Nephron progenitor cell (in vitro differentiated cells): ENCODE measurements around the gene PDE6B.
"Not testable (repeated sequence)": the region's sequence is repeated elsewhere in the genome, so short reads cannot be mapped to it uniquely, and the experiment has no call there.

Experiments
- DNase-seq: peaks from one replicate; pipeline ENCODE4 v3.0.0; 2021
- H3K27ac Mint-ChIP-seq: 2 replicates; pipeline ENCODE4 v1.8.0; 2021; ENCODE audit warnings: mild to moderate bottlenecking, moderate library complexity, mixed read lengths
- H3K27me3 Mint-ChIP-seq: 2 replicates; pipeline ENCODE4 v1.8.0; 2021; ENCODE audit warnings: mild to moderate bottlenecking, low read depth, mixed read lengths; ENCODE audit not compliant: poor library complexity
- H3K36me3 Mint-ChIP-seq: 2 replicates; pipeline ENCODE4 v1.8.0; 2021; ENCODE audit warnings: low read depth, mixed read lengths
- H3K4me1 Mint-ChIP-seq: 2 replicates; pipeline ENCODE4 v1.8.0; 2021; ENCODE audit warnings: mixed read lengths
- H3K4me3 Mint-ChIP-seq: 2 replicates; pipeline ENCODE4 v1.8.0; 2021; ENCODE audit warnings: mild to moderate bottlenecking, moderate library complexity, mixed read lengths
- H3K9me3 Mint-ChIP-seq: 2 replicates; pipeline ENCODE4 v1.8.0; 2021; ENCODE audit warnings: mild to moderate bottlenecking, moderate library complexity, mixed read lengths
- TF ChIP-seq, protein P1 (sequence below): fragments of 200-600 bp; sonication (generic); IDR thresholded peaks from 2 replicates; pipeline ENCODE4 v1.5.0; 2021; ENCODE audit warnings: antibody characterized with exemption

The PDE6B gene

DNA sequence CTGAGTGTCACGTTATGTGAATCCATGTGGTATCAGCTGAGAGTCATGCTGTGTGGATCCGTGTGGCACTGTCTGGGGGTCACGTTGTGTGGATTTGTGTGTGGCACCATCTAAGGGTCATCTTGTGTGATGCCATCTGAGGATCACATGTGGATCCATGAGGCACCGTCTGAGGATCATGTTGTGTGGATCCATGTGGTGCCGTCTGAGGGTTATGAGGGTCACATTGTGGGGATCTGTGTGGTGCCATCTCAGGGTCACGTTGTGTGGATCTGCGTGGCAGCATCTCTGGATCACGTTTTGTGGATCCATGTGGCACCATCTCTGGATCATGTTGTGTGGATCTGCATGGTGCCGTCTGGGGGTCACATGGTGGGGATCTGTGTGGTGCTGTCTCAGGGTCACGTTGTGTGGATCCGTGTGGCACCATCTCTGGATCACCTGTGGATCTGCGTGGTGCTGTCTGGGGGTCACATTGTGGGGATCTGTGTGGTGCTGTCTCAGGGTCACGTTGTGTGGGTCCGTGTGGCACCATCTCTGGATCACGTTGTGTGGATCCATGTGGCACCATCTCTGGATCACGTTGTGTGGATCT lies 6.9 kb downstream of the PDE6B start:
- Mint-ChIP-seq H3K4me1 (peaks cover 27% of the 10 kb centered on the region), H3K27ac (no peak overlapping the region), H3K9me3 (peaks cover 19% of the 10 kb centered on the region), H3K4me3 (no peak overlapping the region), H3K27me3 (peaks cover 14% of the 10 kb centered on the region), H3K36me3 (peaks cover 7% of the 10 kb centered on the region)
- no peak for DNase-seq
- TF ChIP-seq, protein P1, sequence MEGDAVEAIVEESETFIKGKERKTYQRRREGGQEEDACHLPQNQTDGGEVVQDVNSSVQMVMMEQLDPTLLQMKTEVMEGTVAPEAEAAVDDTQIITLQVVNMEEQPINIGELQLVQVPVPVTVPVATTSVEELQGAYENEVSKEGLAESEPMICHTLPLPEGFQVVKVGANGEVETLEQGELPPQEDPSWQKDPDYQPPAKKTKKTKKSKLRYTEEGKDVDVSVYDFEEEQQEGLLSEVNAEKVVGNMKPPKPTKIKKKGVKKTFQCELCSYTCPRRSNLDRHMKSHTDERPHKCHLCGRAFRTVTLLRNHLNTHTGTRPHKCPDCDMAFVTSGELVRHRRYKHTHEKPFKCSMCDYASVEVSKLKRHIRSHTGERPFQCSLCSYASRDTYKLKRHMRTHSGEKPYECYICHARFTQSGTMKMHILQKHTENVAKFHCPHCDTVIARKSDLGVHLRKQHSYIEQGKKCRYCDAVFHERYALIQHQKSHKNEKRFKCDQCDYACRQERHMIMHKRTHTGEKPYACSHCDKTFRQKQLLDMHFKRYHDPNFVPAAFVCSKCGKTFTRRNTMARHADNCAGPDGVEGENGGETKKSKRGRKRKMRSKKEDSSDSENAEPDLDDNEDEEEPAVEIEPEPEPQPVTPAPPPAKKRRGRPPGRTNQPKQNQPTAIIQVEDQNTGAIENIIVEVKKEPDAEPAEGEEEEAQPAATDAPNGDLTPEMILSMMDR = no peak

DNA sequence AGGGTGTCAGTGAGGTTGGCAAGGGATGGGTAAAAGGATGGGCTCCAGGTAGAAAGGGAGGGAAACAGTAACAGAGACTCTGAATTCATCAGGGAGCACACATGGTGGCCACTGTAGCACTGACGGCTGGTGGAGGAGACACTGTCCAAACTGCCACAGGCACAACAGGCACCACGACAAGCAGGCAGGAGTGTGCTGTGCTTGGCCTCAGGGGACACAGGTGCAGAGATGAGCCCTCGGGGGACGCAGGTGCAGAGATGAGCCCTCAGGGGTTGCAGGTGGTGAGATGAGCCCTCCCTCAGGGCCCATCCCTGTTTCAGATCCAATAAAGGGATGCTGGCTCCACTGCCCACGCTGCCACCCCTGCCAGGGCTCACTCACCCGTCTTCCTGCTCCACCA lies 7.6 kb downstream of the PDE6B start:
- Mint-ChIP-seq H3K4me3 (no peak overlapping the region), H3K9me3 (peaks cover 19% of the 10 kb centered on the region), H3K27ac (no peak overlapping the region), H3K4me1 (peaks cover 33% of the 10 kb centered on the region), H3K36me3 (peaks cover 7% of the 10 kb centered on the region), H3K27me3 (peaks cover 14% of the 10 kb centered on the region)
- no peak for DNase-seq
- TF ChIP-seq, protein P1 = no peak

DNA sequence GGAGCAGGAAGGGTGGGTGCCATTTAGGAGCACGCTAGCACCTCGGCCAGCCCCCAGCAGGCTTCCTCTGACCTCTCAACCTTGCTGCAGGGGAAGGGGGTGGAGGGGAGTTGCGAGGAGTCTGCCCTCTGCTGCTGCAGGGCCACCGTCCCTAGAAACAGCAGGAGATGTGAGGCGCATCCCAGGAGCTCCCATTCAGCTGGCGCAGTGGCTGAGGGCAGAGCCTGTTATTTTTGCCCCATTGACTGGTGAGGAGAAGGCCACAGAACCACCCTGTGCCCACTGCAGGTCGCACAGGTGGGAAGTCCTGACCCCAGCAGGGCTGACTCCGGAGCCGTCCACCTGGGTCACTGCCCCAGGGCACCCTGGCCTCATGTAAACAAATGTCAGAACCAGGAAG lies 8.0 kb downstream of the PDE6B start:
- H3K36me3 Mint-ChIP-seq = peaks cover 7% of the 10 kb centered on the region
- no peak overlapping the region for H3K27ac Mint-ChIP-seq
- no peak overlapping the region for H3K4me3 Mint-ChIP-seq
- TF ChIP-seq, protein P1 = no peak
- H3K27me3 Mint-ChIP-seq = peaks cover 14% of the 10 kb centered on the region
- peaks cover 35% of the 10 kb centered on the region for H3K4me1 Mint-ChIP-seq
- peaks cover 19% of the 10 kb centered on the region for H3K9me3 Mint-ChIP-seq
- DNase-seq = no peak

DNA sequence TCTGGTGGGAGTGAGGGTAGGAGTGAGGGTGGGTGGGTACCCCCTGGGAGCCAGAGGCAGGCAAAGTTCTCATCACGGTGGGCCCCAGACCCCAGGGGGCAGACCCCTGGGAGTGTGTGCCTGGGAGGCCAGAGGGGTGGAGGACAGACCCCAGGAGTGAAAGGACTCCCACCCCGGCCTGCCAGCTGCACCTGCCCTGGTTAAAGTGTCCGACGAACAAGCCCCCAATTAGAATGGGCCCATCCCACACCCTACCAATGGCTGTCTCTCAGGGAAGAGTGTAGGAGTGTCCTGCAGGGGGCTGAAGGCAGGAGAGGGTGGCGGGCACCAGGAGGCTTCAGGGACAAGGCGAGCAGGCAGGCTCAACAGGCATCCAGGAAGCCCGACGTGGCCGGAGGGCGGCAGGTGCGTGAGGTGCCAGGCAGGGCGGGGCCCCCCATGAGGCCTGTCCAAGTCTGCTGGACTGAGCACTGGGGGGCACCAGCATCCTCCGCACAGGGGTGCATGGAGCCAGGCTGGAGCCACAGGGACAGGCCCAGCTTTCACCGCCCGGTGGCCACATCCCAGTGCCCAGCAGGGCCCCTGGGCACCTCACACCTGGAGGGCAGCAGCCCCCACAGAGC lies 8.7 kb downstream of the PDE6B start:
- H3K4me1 Mint-ChIP-seq = peaks cover 35% of the 10 kb centered on the region
- H3K27me3 Mint-ChIP-seq = peaks cover 17% of the 10 kb centered on the region
- DNase-seq = no peak
- no peak overlapping the region for H3K27ac Mint-ChIP-seq
- no peak overlapping the region for H3K4me3 Mint-ChIP-seq
- TF ChIP-seq, protein P1 = no peak
- H3K9me3 Mint-ChIP-seq = peaks cover 19% of the 10 kb centered on the region
- peaks cover 7% of the 10 kb centered on the region for H3K36me3 Mint-ChIP-seq

- Mint-ChIP-seq H3K27me3 (peaks cover 20% of the 10 kb centered on the region), H3K36me3 (peaks cover 7% of the 10 kb centered on the region), H3K27ac (no peak overlapping the region), H3K4me1 (peaks cover 34% of the 10 kb centered on the region), H3K9me3 (peaks cover 19% of the 10 kb centered on the region), H3K4me3 (no peak overlapping the region)
- TF ChIP-seq, protein P1 = no peak
- DNase-seq = no peak
These were observed 9.2 kb downstream of the PDE6B start for GRCh38 chr4:634599-634985.

DNA sequence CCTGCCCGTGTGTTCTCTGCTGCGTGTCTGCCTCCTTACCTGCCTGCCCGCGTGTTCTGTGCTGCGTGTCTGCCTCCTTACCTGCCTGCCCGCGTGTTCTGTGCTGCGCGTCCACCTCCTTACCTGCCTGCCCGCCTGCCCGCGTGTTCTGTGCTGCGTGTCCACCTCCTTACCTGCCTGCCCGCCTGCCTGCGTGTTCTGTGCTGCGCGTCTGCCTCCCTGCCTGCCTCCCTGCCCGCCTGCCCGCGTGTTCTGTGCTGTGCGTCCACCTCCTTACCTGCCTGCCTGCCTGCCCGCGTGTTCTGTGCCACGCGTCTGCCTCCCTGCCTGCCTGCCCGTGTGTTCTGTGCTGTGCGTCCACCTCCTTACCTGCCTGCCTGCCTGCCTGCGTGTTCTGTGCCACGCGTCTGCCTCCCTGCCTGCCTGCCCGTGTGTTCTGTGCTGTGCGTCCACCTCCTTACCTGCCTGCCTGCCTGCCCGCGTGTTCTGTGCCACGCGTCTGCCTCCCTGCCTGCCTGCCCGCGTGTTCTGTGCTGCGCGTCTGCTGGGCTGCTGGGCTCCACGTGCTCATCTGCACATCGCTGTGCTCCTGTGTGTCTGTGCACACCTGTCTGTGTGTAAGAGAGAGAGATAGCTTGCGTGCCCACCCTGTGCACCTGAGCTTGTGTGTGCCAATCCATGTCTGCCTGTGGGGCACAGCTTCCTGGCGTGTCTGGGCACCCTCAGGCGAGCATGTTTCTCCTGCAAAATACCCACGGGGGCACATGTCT lies 9.9 kb downstream of the PDE6B start:
- not testable (repeated sequence) for DNase-seq, H3K36me3 Mint-ChIP-seq, H3K4me3 Mint-ChIP-seq, H3K27ac Mint-ChIP-seq
- Mint-ChIP-seq H3K4me1 (peaks cover 27% of the 10 kb centered on the region), H3K9me3 (peaks cover 20% of the 10 kb centered on the region), H3K27me3 (peaks cover 17% of the 10 kb centered on the region)
